D341Med (cell line): ENCODE data around the gene ALOXE3.

Experiments used
- DNase-seq: peaks from one replicate; pipeline ENCODE4 v3.0.0; 2012; ENCODE audit warnings: low spot score

The ALOXE3 gene

GRCh38 chr17:8047769-8048110, 70.6 kb downstream of the ALOXE3 start:
- DNase-seq: no peak

GRCh38 chr17:8046929-8047768, 71.2 kb downstream of the ALOXE3 start:
- DNase-seq: no peak

DNA sequence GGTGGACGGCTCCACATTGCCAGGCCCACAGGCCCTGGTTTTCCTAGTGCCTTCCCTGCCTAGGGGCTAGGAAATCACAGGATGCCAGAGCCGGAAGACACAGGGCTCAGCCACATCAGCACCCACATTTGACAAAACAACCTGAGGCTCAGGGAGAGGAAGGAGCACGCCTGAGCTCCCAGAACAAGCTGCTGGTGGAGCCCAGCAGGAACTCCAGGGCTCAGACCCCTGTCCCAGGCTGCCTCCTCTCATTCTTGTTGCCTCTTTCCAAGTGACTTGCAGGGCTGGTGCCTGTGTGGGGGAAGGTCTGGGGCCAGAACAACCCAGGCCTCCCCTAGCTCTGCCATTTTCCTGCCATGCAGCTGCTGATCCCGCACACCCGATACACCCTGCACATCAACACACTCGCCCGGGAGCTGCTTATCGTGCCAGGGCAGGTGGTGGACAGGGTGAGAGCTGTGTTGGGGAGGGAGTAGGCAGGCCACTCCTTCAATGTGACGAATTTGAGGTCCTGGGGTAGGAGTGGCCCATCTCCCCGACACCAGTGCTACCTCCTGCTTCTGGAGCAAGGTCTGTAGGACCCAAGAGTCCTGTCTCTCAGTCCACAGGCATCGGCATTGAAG, 71.9 kb downstream of the ALOXE3 start:
- DNase-seq: no peak
